K562 (cell line): ENCODE measurements around the gene TP53TG5. TPM values are rescaled to one million over a fixed set of nuclear protein-coding genes. Genes with fewer than 3 reads are reported as not detected.
A peak's percentile ranks its signal among the peaks of the same experiment; 100 is the strongest.

Experiments used
- CBFA2T3 ChIP-seq: fragments of 450-650 bp; IDR thresholded peaks from 2 replicates; pipeline ENCODE4 v1.6.1; 2017
- CHAMP1 ChIP-seq: fragments of 450-650 bp; IDR thresholded peaks from 2 replicates; pipeline ENCODE4 v1.6.1; 2016; ENCODE audit warnings: mild to moderate bottlenecking
- CHD1 ChIP-seq: fragments of 200-600 bp; sonication (generic); IDR thresholded peaks from one replicate; pipeline ENCODE4 v1.6.1; 2012; ENCODE audit warnings: mild to moderate bottlenecking, moderate library complexity, low read length, inconsistent platforms
- CTCFL ChIP-seq: IDR thresholded peaks from 2 replicates; pipeline ENCODE4 v1.6.1; 2011; ENCODE audit warnings: borderline replicate concordance, low read depth, mild to moderate bottlenecking, moderate library complexity, low read length; ENCODE audit not compliant: insufficient read depth, poor library complexity, severe bottlenecking
- EHMT2 ChIP-seq: fragments of 450-650 bp; IDR thresholded peaks from 2 replicates; pipeline ENCODE4 v1.6.1; 2018; ENCODE audit warnings: antibody characterized with exemption
- ETV6 ChIP-seq, 3 experiments: fragments of 150-350 bp in 1 of 3; sonication (generic) in 1 of 3; formaldehyde crosslinking in 1 of 3; IDR thresholded peaks; 2 replicates each; pipeline versions ENCODE4 v1.6.1 to v1.8.0; 2014 to 2022; ENCODE audit warnings: borderline replicate concordance in 2 of 3, low read depth in 2 of 3, antibody characterized with exemption in 1 of 3, low read length in 1 of 3, mild to moderate bottlenecking in 1 of 3, missing genetic modification reagents in 1 of 3
- FOXA1 ChIP-seq: fragments of 450-650 bp; IDR thresholded peaks from 2 replicates; pipeline ENCODE4 v1.6.1; 2016; ENCODE audit warnings: mild to moderate bottlenecking, borderline replicate concordance
- HMGN3 ChIP-seq: IDR thresholded peaks from 2 replicates; pipeline ENCODE4 v1.6.1; 2011; ENCODE audit warnings: borderline replicate concordance, low read depth, mild to moderate bottlenecking, mixed read lengths, low read length; ENCODE audit not compliant: insufficient read length; ENCODE audit errors: extremely low read depth
- KDM1A ChIP-seq, 2 experiments: fragments of 450-650 bp; IDR thresholded peaks; 2 replicates each; pipeline ENCODE4 v1.6.1; 2016; ENCODE audit warnings: mild to moderate bottlenecking in 2 of 2
- KDM2B ChIP-seq: fragments of 250-450 bp; sonication (Bioruptor Pico); IDR thresholded peaks from 2 replicates; pipeline ENCODE4 v1.8.0; 2021; ENCODE audit warnings: mild to moderate bottlenecking, moderate library complexity
- RBM14 ChIP-seq: fragments of 200-400 bp; formaldehyde crosslinking; IDR thresholded peaks from 2 replicates; pipeline ENCODE4 v1.6.1; 2018; ENCODE audit warnings: low read depth, mild to moderate bottlenecking, low read length, moderate library complexity, borderline replicate concordance; ENCODE audit not compliant: insufficient read depth
- SAFB2 ChIP-seq: fragments of 200-400 bp; formaldehyde crosslinking; IDR thresholded peaks from 2 replicates; pipeline ENCODE4 v1.6.1; 2018; ENCODE audit warnings: borderline replicate concordance, low read length, low read depth, moderate library complexity; ENCODE audit not compliant: severe bottlenecking
- STAT5A ChIP-seq: IDR thresholded peaks from 2 replicates; pipeline ENCODE4 v1.6.1; 2012; ENCODE audit warnings: low read length, inconsistent platforms, borderline replicate concordance
- TAF1 ChIP-seq: IDR thresholded peaks from 2 replicates; pipeline ENCODE4 v1.6.1; 2011; ENCODE audit warnings: mild to moderate bottlenecking, low read length, moderate library complexity; ENCODE audit not compliant: insufficient read depth, control insufficient read depth, severe bottlenecking; ENCODE audit errors: extremely low read depth
- TBL1XR1 ChIP-seq, 2 experiments: IDR thresholded peaks; 2 replicates each; pipeline ENCODE4 v1.6.1; 2012; ENCODE audit warnings: improper control_type of control experiment in 2 of 2, low read length in 2 of 2, mild to moderate bottlenecking in 1 of 2
- TCFL5 ChIP-seq: fragments of 250-450 bp; sonication (Bioruptor Pico); conservative IDR thresholded peaks from 2 replicates; pipeline ENCODE4 v1.6.1; 2021; ENCODE audit warnings: mild to moderate bottlenecking, moderate library complexity, matching md5 sums
- ZFX ChIP-seq: sonication (generic); formaldehyde crosslinking; IDR thresholded peaks from 2 replicates; pipeline ENCODE4 v1.8.0; 2022; ENCODE audit warnings: mild to moderate bottlenecking, missing genetic modification reagents, moderate library complexity
- ZNF561 ChIP-seq: fragments of 450-650 bp; formaldehyde crosslinking; conservative IDR thresholded peaks from 2 replicates; pipeline ENCODE4 v1.4.0; 2020; ENCODE audit warnings: mild to moderate bottlenecking, moderate library complexity
- polyA plus RNA-seq, 8 experiments: library from polyadenylated mRNA; depleted of rRNA in 4 of 8; stranded (reverse) in 5 of 8; unstranded in 3 of 8; fragments of >200 nt; fragmentation: Nextera tagmentation in 2 of 8; fragmentation: Illumina TruSeq in 1 of 8; extraction: Ambion mirVana in 2 of 8; extraction: Trizol in 1 of 8; gene quantifications; 2 replicates each; pipeline versions ENCODE4 v1.2.1 to v1.2.3, GENCODE V29; 2011 to 2014; ENCODE audit warnings: inconsistent platforms in 1 of 8, missing spikeins in 1 of 8
- total RNA-seq, 7 experiments: library from RNA; depleted of rRNA in 6 of 7; stranded (reverse); fragments of >200 nt in 6 of 7; fragmentation: Illumina TruSeq in 2 of 7; extraction: Trizol in 2 of 7; gene quantifications; 2 replicates each; pipeline versions ENCODE4 v1.2.1 to v1.2.3, GENCODE V29; 2011 to 2021; ENCODE audit warnings: low replicate concordance in 1 of 7
- TF ChIP-seq, protein P1 (sequence below): sonication (generic); formaldehyde crosslinking; IDR thresholded peaks from 2 replicates; pipeline ENCODE4 v1.8.1; 2023; ENCODE audit warnings: mild to moderate bottlenecking, missing genetic modification reagents
- TF ChIP-seq, protein P2 (sequence below): fragments of 450-650 bp; IDR thresholded peaks from 2 replicates; pipeline ENCODE4 v1.6.1; 2016; ENCODE audit warnings: low read depth, mild to moderate bottlenecking, moderate library complexity

The TP53TG5 gene
- total and polyA plus RNA-seq, 9 of the 15 experiments (the other 6 are each of a cell fraction or from before 2014, with no cell fraction given), result 0.04 to 0.05 (median 0.04) TPM; not detected in 6

DNA sequence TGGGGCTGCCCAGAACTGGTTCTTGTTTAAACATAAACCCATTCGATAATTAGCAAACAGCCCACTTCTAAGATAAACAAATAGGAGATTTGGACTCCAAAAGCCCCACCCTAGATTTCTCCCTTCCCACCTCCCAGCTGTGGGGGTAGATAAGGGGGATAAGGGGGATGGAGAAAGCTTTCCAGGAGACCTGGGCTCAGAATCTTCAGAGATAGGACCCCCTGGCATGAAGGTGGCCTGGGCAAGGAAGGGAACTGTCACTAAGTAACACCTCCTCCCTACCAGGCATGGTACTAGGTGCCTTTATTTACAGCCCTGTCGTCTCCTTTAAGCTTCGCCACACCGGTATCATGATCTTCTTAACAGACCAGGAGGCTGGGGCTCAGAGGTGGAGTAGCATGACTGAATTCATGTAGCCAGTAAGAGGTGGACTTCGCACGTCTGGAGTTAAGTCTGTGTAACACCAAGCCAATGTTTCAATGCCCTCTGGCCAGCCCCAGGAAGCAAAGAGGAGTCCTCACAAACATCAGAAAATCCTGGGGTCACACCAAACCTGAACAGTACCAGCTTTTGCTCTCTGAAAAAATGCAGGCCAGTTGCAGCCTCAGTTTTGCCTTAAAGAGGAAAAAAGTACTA is 34.5 kb downstream of the TP53TG5 start (continued):
- TF ChIP-seq CHAMP1 (no peak), HMGN3 (no peak), CHD1 (peak; percentile 2), TCFL5 (CRISPR knock-in tag) (no peak), EHMT2 (no peak), ETV6 (IDR thresholded peaks at IDR 0.05; ENCODE audit: borderline replicate concordance in 1 of 2, low read depth in 2 of 2, low read length in 1 of 2) (no peak), ETV6 (CRISPR knock-in tag; IDR thresholded peaks at IDR 0.05; ENCODE audit: borderline replicate concordance) (no peak), KDM1A (IDR thresholded peaks at IDR 0.05) (peak; percentile 86 to 92), STAT5A (no peak), TAF1 (no peak), SAFB2 (no peak), TBL1XR1 (IDR thresholded peaks at IDR 0.05; ENCODE audit: low read length in 2 of 2) (no peak), ZFX (CRISPR knock-in tag) (no peak), CBFA2T3 (peak; percentile 81), ZNF561 (no peak), FOXA1 (no peak), RBM14 (no peak), KDM2B (CRISPR knock-in tag) (no peak), CTCFL (no peak)
- TF ChIP-seq, protein P1, sequence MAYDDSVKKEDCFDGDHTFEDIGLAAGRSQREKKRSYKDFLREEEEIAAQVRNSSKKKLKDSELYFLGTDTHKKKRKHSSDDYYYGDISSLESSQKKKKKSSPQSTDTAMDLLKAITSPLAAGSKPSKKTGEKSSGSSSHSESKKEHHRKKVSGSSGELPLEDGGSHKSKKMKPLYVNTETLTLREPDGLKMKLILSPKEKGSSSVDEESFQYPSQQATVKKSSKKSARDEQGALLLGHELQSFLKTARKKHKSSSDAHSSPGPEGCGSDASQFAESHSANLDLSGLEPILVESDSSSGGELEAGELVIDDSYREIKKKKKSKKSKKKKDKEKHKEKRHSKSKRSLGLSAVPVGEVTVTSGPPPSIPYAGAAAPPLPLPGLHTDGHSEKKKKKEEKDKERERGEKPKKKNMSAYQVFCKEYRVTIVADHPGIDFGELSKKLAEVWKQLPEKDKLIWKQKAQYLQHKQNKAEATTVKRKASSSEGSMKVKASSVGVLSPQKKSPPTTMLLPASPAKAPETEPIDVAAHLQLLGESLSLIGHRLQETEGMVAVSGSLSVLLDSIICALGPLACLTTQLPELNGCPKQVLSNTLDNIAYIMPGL, result no peak
- TF ChIP-seq, protein P2, sequence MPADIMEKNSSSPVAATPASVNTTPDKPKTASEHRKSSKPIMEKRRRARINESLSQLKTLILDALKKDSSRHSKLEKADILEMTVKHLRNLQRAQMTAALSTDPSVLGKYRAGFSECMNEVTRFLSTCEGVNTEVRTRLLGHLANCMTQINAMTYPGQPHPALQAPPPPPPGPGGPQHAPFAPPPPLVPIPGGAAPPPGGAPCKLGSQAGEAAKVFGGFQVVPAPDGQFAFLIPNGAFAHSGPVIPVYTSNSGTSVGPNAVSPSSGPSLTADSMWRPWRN, result no peak
